Activated CD8-positive, alpha-beta memory T cell treated with anti-CD3 and anti-CD28 coated beads, Interleukin-2, amount 10 ng/mL, durations not matched to agents 7 days and 5 days (primary cell): Measurements from ENCODE around the gene KCTD17. TPM values are rescaled to one million over a fixed set of nuclear protein-coding genes. Genes with fewer than 3 reads are reported as not detected.

Experiments
- ATAC-seq: fragments of 150-1000 bp; cut with Tn5 transposase; one replicate; pipeline ENCODE4 v1.10.0; 2021; ENCODE audit warnings: moderate library complexity
- CTCF ChIA-PET: fragments of 350-600 bp; sonication (Branson Sonifier 250); formaldehyde crosslinking; loops from one replicate; lab custom pipeline; 2021; ENCODE audit warnings: antibody characterized with exemption; lab: Charles Lee
- DNase-seq: peaks from one replicate; pipeline ENCODE4 v3.0.0-alpha.2; 2020
- H3K27ac Mint-ChIP-seq: one replicate; pipeline ENCODE4 v1.8.0; 2021; ENCODE audit warnings: mild to moderate bottlenecking, mixed read lengths
- H3K27me3 Mint-ChIP-seq: one replicate; pipeline ENCODE4 v1.8.0; 2021; ENCODE audit warnings: mixed read lengths
- H3K36me3 Mint-ChIP-seq: one replicate; pipeline ENCODE4 v1.8.0; 2021; ENCODE audit warnings: mild to moderate bottlenecking, mixed read lengths
- H3K4me1 Mint-ChIP-seq: one replicate; pipeline ENCODE4 v1.8.0; 2021; ENCODE audit warnings: mixed read lengths
- H3K4me3 Mint-ChIP-seq: one replicate; pipeline ENCODE4 v1.8.0; 2021; ENCODE audit warnings: mild to moderate bottlenecking, moderate library complexity, mixed read lengths
- H3K9me3 Mint-ChIP-seq: one replicate; pipeline ENCODE4 v1.8.0; 2022; ENCODE audit warnings: low read depth, mixed read lengths
- total RNA-seq, 2 experiments: library from RNA; stranded (reverse); gene quantifications; one replicate each; pipeline ENCODE4 v1.2.3, GENCODE V29; 2021

The KCTD17 gene
- total RNA-seq, 2 experiments from 2014 or later = 47.7 to 53.4 TPM

GRCh38 chr22:37014835-37015586 is 36.5 kb upstream of the KCTD17 start:
- CTCF ChIA-PET = interaction anchor here (1.4 to 1.6 kb wide), 2 partner anchors 18 to 37 kb away, joined by 3 read pairs; no protein-coding TSS in a partner anchor
- ATAC-seq (no peak), DNase-seq (no peak)
- no peak overlapping the region for H3K27ac Mint-ChIP-seq
- no peaks in the 10 kb centered on the region for H3K36me3 Mint-ChIP-seq
- no peaks in the 10 kb centered on the region for H3K9me3 Mint-ChIP-seq
- H3K4me1 Mint-ChIP-seq = peaks cover 6% of the 10 kb centered on the region
- H3K27me3 Mint-ChIP-seq = no peaks in the 10 kb centered on the region
- H3K4me3 Mint-ChIP-seq = no peak overlapping the region

GRCh38 chr22:37015587-37015878 is 36.0 kb upstream of the KCTD17 start:
- ATAC-seq (no peak), DNase-seq (no peak)
- H3K9me3 Mint-ChIP-seq = no peaks in the 10 kb centered on the region
- no peaks in the 10 kb centered on the region for H3K36me3 Mint-ChIP-seq
- CTCF ChIA-PET = interaction anchor here (1.3 to 1.4 kb wide), 2 partner anchors 37 to 233 kb away, joined by 3 to 4 read pairs; no protein-coding TSS in a partner anchor
- peaks cover 11% of the 10 kb centered on the region for H3K4me1 Mint-ChIP-seq
- no peak overlapping the region for H3K27ac Mint-ChIP-seq
- H3K4me3 Mint-ChIP-seq = no peak overlapping the region
- no peaks in the 10 kb centered on the region for H3K27me3 Mint-ChIP-seq

GRCh38 chr22:37016134-37016910 is 35.2 kb upstream of the KCTD17 start:
- Mint-ChIP-seq H3K9me3 (no peaks in the 10 kb centered on the region), H3K4me3 (no peak overlapping the region), H3K4me1 (peaks cover 17% of the 10 kb centered on the region), H3K36me3 (no peaks in the 10 kb centered on the region), H3K27me3 (no peaks in the 10 kb centered on the region), H3K27ac (no peak overlapping the region)
- ATAC-seq (no peak), DNase-seq (no peak)
- CTCF ChIA-PET = interaction anchor here (0.5 to 1.4 kb wide), 4 partner anchors 38 to 256 kb away, joined by 3 to 4 read pairs (median 4); no protein-coding TSS in a partner anchor

- CTCF ChIA-PET = interaction anchor here (0.5 to 7.7 kb wide), 3 partner anchors 28 to 255 kb away, joined by 3 to 48 read pairs (median 4); no protein-coding TSS in a partner anchor
- peak overlapping the region; percentile 24 for H3K4me3 Mint-ChIP-seq
- ATAC-seq = no peak
- no peaks in the 10 kb centered on the region for H3K27me3 Mint-ChIP-seq
- H3K9me3 Mint-ChIP-seq = no peaks in the 10 kb centered on the region
- no peak for DNase-seq
- peaks cover 22% of the 10 kb centered on the region for H3K4me1 Mint-ChIP-seq
- H3K36me3 Mint-ChIP-seq = no peaks in the 10 kb centered on the region
- no peak overlapping the region for H3K27ac Mint-ChIP-seq
Measured at GRCh38 chr22:37017356-37017755, 34.2 kb upstream of the KCTD17 start.

GRCh38 chr22:37018086-37018814 is 33.3 kb upstream of the KCTD17 start:
- Mint-ChIP-seq H3K4me1 (peaks cover 22% of the 10 kb centered on the region), H3K4me3 (peak overlapping the region; percentile 90), H3K27me3 (no peaks in the 10 kb centered on the region), H3K36me3 (no peaks in the 10 kb centered on the region), H3K27ac (no peak overlapping the region), H3K9me3 (no peaks in the 10 kb centered on the region)
- CTCF ChIA-PET = interaction anchor here (1.0 to 7.7 kb wide), 8 partner anchors 13 to 242 kb away, joined by 3 to 48 read pairs (median 4); partner anchors contain the start of gene IFT27
- ATAC-seq (no peak), DNase-seq (no peak)

GRCh38 chr22:37018815-37019308 is 32.7 kb upstream of the KCTD17 start:
- CTCF ChIA-PET = interaction anchor here (0.7 to 7.7 kb wide), 15 partner anchors 14 to 472 kb away, joined by 3 to 48 read pairs (median 3); partner anchors contain the start of genes IFT27 and KCTD17
- Mint-ChIP-seq H3K36me3 (no peaks in the 10 kb centered on the region), H3K27ac (no peak overlapping the region), H3K9me3 (no peaks in the 10 kb centered on the region), H3K27me3 (no peaks in the 10 kb centered on the region), H3K4me1 (peaks cover 22% of the 10 kb centered on the region), H3K4me3 (peak overlapping the region; percentile 90)
- DNase-seq (no peak), ATAC-seq (no peak)

GRCh38 chr22:37019309-37020191 is 32.0 kb upstream of the KCTD17 start, which contains the start of the genes MPST and TST:
Gene MPST, plus strand, starts transcription at chr22:37019742. Its CDS starts 95 bp downstream, at chr22:37019837.
Gene TST, minus strand, starts transcription at chr22:37019447. Its CDS starts 715 bp downstream, at chr22:37018732.
- Mint-ChIP-seq H3K9me3 (no peaks in the 10 kb centered on the region), H3K36me3 (no peaks in the 10 kb centered on the region), H3K4me3 (peak within 1 kb of the TSS; percentile 90), H3K4me1 (peaks cover 22% of the 10 kb centered on the region), H3K27ac (peak within 1 kb of the TSS; percentile 89), H3K27me3 (no peaks in the 10 kb centered on the region)
- CTCF ChIA-PET = interaction anchor here (0.7 to 7.7 kb wide), 20 partner anchors 12 to 473 kb away, joined by 3 to 48 read pairs (median 3); partner anchors contain the start of genes IFT27 and KCTD17
- DNase-seq (peak; percentile 65), ATAC-seq (peak; percentile 82)

GRCh38 chr22:37020192-37020479 is 31.4 kb upstream of the KCTD17 start:
- H3K36me3 Mint-ChIP-seq = peaks cover 4% of the 10 kb centered on the region
- CTCF ChIA-PET = interaction anchor here (0.6 to 7.7 kb wide), 14 partner anchors 11 to 473 kb away, joined by 3 to 48 read pairs (median 4); no protein-coding TSS in a partner anchor
- peaks cover 22% of the 10 kb centered on the region for H3K4me1 Mint-ChIP-seq
- no peak for DNase-seq
- peak; percentile 7 for ATAC-seq
- peak overlapping the region; percentile 90 for H3K4me3 Mint-ChIP-seq
- no peaks in the 10 kb centered on the region for H3K27me3 Mint-ChIP-seq
- H3K27ac Mint-ChIP-seq = peak overlapping the region; percentile 89
- no peaks in the 10 kb centered on the region for H3K9me3 Mint-ChIP-seq

GRCh38 chr22:37021041-37021440 is 30.5 kb upstream of the KCTD17 start:
- H3K9me3 Mint-ChIP-seq = no peaks in the 10 kb centered on the region
- no peak overlapping the region for H3K4me3 Mint-ChIP-seq
- H3K27me3 Mint-ChIP-seq = no peaks in the 10 kb centered on the region
- H3K27ac Mint-ChIP-seq = no peak overlapping the region
- ATAC-seq = no peak
- peaks cover 22% of the 10 kb centered on the region for H3K4me1 Mint-ChIP-seq
- peaks cover 4% of the 10 kb centered on the region for H3K36me3 Mint-ChIP-seq
- no peak for DNase-seq
- CTCF ChIA-PET = interaction anchor here (0.6 to 7.7 kb wide), 13 partner anchors 10 to 238 kb away, joined by 3 to 48 read pairs (median 5); a partner anchor contains a TSS

- DNase-seq (peak; percentile 72), ATAC-seq (peak; percentile 29)
- CTCF ChIA-PET = interaction anchor here (0.6 to 7.7 kb wide), 14 partner anchors 9 to 330 kb away, joined by 3 to 48 read pairs (median 3); a partner anchor contains a TSS
- no peaks in the 10 kb centered on the region for H3K9me3 Mint-ChIP-seq
- peak overlapping the region; percentile 20 for H3K4me3 Mint-ChIP-seq
- peaks cover 4% of the 10 kb centered on the region for H3K36me3 Mint-ChIP-seq
- H3K27me3 Mint-ChIP-seq = no peaks in the 10 kb centered on the region
- H3K4me1 Mint-ChIP-seq = peaks cover 22% of the 10 kb centered on the region
- H3K27ac Mint-ChIP-seq = peak overlapping the region; percentile 63
Measured at GRCh38 chr22:37021710-37022482, 29.6 kb upstream of the KCTD17 start.
